GM19025 (cell line): Measurements from ENCODE around the gene TMEM198.

Source experiments
- ATAC-seq: cut with Tn5 transposase; IDR thresholded peaks from one replicate; pipeline ENCODE4 v1.9.1; 2021; ENCODE audit warnings: mild to moderate bottlenecking, low read depth, moderate library complexity; ENCODE audit not compliant: unreplicated experiment

TMEM198 gene, protein sequence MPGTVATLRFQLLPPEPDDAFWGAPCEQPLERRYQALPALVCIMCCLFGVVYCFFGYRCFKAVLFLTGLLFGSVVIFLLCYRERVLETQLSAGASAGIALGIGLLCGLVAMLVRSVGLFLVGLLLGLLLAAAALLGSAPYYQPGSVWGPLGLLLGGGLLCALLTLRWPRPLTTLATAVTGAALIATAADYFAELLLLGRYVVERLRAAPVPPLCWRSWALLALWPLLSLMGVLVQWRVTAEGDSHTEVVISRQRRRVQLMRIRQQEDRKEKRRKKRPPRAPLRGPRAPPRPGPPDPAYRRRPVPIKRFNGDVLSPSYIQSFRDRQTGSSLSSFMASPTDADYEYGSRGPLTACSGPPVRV

GRCh38 chr2:219543596-219544358, at the start of gene TMEM198, which contains the start of gene CHPF:
Gene TMEM198, plus strand, starts transcription at chr2:219544028. Its CDS starts 700 bp downstream, at chr2:219544728.
Gene CHPF, minus strand, starts transcription at chr2:219543809. Its CDS starts 271 bp downstream, at chr2:219543538.
- peak; percentile 66 for ATAC-seq

DNA sequence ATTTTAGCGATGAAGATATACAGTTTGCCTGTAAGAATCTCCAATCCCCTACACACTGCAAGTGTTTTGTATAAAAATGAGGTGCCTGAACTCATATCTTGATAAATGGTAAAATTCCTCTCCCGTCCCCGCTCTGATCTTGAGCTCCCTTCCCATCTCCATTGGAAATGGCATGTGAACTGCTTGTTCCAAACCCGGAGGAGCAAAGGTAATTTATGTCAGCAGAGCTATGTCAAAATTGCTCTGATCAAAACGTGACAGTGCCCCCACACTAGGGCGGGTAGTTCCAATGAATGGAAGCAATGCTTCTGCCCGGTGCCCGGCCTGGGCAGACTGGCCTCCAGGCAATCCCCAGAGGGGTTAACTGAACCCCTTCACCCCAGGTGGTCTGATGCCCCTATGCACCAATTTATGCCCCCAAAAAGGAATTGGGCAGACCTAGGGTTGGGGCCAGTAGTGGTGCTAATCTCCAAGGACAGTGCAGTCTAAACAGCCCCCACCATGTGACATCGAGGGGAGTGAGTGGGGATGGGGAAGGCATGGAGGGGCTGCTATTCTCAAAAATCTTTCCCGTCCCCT, 48.8 kb upstream of the TMEM198 start:
- ATAC-seq = no peak

DNA sequence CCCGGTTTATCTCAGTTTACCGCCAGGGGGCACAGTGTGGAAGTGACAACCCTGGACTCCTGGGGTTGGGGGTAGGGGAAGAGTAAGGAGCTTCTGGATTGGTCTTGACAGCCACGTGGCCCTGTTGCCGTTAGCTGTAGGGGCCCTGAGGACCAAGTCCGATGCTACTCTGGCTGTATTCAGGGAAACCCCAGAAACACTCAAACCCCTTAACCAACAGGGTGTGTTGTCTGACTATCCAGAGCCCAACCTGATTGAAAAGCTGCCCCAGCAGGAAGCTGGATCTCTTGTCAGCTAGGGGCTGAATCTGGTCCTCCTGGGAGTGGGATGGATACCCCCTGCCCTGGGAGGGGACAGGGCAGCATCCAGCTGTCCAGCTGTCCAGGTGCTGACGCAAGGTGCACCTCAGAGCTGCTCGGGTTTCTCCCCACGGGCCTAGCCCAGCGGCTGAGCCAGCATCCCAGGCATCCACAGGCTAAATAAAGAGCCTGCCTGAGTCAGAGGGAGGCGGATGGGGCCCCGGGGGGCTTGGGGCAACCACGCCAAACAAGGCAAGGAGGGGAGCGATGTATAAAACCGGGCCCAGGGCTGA, 48.2 kb upstream of the TMEM198 start:
- peak; percentile 16 for ATAC-seq

GRCh38 chr2:219496247-219496824, 47.5 kb upstream of the TMEM198 start:
- no peak for ATAC-seq

DNA sequence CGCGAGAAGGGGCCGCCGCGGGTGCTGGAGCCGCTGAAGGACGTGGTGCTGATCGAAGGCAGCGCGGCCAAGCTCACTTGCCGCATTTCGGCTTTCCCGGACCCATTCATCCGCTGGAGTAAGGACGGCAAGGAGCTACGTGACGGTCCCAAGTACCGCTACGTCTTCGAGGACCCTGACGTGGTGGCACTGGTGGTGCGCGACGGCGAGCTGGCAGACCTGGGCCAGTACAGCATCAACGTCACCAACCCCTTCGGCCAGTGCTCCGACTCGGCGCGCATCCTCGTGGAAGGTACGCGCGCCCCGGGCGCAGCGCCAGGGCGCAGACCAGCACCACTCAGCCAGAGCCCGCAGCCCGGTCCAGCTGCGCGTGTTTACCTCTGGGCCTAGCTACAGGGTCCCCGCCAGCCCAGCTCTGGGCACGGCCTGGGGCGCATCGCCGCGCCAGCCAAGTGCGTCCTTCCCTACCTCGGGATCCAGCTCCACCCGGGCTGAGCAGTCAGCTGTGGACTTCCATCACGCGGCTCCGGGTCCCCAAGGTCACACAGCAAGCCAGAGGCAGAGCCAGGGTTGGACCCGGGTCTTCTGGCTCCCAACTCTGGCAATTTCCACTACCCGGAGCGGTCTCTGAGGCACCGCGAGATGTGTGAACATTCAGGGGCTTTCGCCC, 46.9 kb upstream of the TMEM198 start:
- ATAC-seq = no peak

DNA sequence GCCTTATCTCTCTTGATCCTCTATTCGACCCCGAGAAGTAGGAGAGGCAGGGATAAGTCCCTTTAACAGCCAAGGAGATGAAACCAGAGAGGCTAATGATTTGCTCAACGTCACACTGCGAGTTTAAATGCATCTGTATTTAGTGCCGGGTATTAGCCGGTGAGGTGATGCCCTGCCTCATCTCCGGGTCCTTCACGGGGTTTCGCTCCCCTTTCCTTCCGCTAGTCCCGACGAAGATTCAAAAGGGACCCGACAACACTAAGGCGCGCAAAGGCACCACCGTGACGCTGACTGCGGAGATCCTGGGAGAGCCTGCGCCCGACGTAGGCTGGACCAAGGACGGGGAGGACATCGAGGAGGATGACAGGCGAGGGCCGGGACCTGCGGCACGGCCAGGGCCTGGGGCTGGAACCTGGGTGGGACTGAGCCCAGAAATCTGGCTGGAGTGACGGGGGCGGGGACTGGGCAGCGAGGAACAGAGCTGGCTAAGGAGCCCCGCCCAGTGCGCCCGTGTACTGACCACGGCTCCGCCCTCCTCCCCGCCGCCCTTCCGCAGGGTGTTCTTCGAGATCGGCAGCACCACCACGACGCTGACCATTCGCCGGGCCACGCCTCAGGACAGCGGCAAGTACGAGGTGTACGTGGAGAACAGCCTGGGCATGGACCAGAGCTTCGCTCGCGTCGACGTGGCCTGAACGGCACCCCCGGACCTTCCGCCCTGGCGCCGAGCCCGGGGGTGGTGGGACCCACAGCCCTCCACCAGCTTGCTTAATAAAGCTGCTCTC, 46.1 kb upstream of the TMEM198 start:
- ATAC-seq = no peak

GRCh38 chr2:219498280-219499057, 45.4 kb upstream of the TMEM198 start, which contains the start of gene GMPPA:
Gene GMPPA, plus strand, starts transcription at chr2:219498891. Its CDS starts 1,085 bp downstream, at chr2:219499976.
- ATAC-seq = peak; percentile 92

DNA sequence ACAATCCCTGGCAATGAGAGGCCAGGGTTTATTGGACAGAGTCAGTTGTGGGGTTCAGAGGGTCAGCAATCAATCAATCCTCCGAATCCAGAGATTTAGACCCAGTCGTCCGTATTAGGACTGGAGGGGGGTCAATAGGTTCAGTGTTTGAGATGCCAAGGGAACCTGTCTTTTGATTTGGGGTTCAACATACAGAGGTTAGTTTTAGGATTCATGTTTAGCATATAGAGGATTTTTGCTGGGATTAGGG, 44.8 kb upstream of the TMEM198 start:
- ATAC-seq = no peak

GRCh38 chr2:219499555-219499954, 44.3 kb upstream of the TMEM198 start:
- no peak for ATAC-seq

DNA sequence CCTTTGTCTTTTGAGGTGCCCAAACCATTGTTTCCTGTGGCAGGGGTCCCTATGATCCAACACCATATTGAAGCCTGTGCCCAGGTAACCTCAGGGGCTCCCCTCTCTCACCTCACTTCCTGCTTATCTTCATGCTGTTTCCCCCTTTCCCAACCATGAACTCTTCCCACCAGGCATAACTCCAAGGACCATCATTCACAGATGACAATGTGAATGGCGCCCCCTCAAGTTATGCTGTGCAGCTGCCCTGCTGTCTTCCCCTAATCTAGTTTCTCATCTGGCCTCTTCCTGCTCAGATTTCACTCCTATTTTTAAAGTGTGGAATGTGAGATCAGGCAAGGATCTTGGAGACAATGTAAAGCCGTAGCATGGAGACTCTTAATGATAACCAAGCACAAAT, 43.7 kb upstream of the TMEM198 start:
- no peak for ATAC-seq

DNA sequence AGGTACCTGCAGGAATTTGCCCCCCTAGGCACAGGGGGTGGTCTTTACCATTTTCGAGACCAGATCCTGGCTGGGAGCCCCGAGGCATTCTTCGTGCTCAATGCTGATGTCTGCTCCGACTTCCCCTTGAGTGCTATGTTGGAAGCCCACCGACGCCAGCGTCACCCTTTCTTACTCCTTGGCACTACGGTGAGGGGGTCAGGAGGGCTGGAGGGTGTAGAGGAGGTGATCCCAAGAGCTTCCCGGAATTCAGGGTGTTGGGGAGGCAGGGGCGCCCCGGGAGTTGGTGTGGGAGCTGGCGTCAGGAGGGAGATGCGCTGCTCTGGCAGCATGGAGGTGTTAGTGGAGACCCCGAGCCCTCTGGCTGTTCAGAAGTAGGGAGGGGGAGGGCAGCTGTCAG, 42.0 kb upstream of the TMEM198 start:
- no peak for ATAC-seq

DNA sequence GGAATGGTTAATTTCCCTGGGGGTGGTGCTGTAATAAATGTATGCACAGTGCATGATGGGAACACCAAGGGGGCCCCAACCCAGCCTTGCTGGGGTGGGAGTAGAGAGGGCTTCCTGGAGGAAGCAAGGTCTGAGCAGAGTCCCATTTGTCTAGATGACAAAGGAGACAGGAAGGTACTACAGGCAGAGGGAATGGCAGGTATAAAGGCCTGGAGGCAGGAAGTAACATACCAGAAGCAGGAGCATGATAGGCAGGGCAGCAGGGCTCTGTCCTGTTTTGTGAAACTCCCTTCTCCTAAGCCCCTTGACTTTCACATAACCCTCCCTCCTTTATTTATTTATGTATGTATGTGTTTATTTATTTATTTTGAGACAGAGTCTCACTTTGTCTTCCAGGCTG, 41.2 kb upstream of the TMEM198 start:
- ATAC-seq = no peak

DNA sequence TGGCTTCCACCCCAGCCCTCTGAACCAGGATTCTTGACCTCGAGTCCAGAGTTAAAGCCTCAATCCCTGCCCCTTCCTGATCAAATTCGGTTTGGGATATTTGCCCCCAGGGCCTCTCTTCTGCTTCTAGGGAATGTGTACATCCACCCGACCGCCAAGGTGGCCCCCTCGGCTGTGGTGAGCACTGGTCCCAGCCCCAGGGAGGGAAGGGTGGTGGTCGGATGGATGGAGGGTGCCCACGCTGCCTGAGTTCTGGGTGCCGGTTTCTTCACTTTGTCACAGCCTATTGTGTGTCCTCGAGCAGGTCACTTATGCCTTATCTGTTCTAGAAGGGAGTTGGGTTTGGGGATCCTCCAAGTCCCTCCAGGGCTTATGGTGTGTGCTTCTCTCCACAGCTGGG, 38.2 kb upstream of the TMEM198 start:
- ATAC-seq = no peak

DNA sequence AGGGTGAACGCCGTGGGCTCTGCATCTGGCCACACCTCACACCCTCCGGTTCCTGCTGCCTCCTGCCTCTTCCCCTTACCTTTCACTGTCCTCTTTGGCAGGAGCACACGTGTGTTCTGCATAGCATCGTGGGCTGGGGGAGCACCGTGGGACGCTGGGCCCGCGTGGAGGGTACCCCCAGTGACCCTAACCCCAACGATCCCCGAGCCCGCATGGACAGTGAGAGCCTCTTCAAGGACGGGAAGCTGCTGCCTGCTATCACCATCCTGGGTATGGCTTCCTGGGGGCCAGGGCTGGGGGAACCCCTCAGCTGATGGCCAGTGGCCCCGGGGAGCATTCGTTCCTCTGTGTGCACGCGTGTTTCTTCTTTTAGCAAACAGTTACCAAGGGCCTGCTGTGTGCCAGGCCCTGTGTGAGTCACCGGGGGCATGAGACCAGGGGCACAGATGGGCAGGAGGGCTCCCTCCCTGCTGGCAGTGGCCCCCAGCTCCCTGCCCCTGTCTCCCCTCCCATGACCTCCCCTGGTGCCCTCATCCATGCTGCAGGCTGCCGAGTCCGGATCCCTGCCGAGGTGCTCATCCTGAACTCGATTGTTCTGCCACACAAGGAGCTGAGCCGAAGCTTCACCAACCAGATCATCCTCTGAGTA, 37.6 kb upstream of the TMEM198 start:
- no peak for ATAC-seq

DNA sequence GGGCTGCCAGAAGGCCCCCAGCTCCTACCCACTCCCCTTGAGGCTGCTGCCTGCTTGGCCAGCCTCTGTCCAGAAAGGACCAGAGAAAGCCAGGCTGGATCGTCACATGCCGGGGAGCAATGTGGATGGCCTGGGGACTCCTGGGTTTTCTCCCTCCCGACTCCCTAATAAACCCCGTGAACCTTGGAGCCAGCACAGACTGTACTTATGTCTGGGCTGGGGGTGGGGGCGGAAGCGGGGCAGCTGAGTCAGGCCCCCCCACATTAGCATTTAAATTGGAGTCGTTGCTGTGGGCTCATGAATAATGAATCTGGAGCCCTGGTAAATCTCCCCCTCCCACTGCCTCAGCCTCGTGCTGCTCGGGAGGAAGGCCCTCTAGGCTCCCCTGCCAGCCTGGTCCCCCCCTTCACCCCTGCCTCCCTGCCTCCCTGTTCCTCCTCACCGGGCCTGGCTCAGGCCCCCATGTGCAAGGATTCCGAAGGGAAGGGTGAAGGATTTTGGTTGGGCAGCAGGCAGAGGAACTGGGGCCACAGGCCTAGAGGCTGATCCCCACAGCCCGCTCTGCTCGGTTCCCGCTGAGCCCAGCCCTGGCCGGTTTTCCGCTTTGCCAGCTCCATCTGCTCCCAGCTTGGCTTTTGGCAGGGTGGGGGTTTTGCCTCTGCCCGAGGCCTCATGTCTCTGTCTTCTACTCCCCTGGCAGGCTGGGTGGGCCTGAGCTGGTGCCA, 36.9 kb upstream of the TMEM198 start:
- ATAC-seq = no peak

GRCh38 chr2:219507581-219508443, 36.0 kb upstream of the TMEM198 start:
- ATAC-seq = no peak

- no peak for ATAC-seq
These were observed 35.4 kb upstream of the TMEM198 start for GRCh38 chr2:219508444-219508734.
